ENCODE results near the gene CXCL14. TPM values are rescaled to one million over a fixed set of nuclear protein-coding genes. Genes with fewer than 3 reads are reported as not detected.

Gene CXCL14
- total RNA-seq, 1 experiment from 2014 or later: not detected

GRCh38 chr5:135556620-135557019, 22.2 kb downstream of the CXCL14 start:
- no peak overlapping the region for H3K27ac ChIP-seq (ENCODE audit: low read length)
- H3K9ac ChIP-seq (ENCODE audit: low read length): no peak overlapping the region
- no peak for TF ChIP-seq EZH2phosphoT487 (IDR thresholded peaks at IDR 0.05; ENCODE audit: borderline replicate concordance, low read length)
- TF ChIP-seq EZH2 (IDR thresholded peaks at IDR 0.05; ENCODE audit: low read length, unreplicated experiment): no peak
- no peak for TF ChIP-seq CTCF (conservative IDR thresholded peaks at IDR 0.05; ENCODE audit: low read depth, low read length)
- DNase-seq (no peak), ATAC-seq (no peak)
- H3K4me3 ChIP-seq (ENCODE audit: low read length): no peak overlapping the region
- H4K20me1 ChIP-seq (ENCODE audit: low read length): no peaks in the 10 kb centered on the region
- H3K9me2 ChIP-seq (replicated peaks; ENCODE audit: low read length): no peaks in the 10 kb centered on the region
- no peaks in the 10 kb centered on the region for H3K36me3 ChIP-seq (ENCODE audit: low read depth, low read length)
- POLR2A ChIA-PET (ENCODE audit: unreplicated experiment): no interaction called here
- H3F3A ChIP-seq (ENCODE audit: low read length, unreplicated experiment): no peaks in the 10 kb centered on the region
- no TSS peak for BruUV-seq (replicated peaks)
- H3K79me2 ChIP-seq (ENCODE audit: low read length): no peaks in the 10 kb centered on the region
- peaks cover 9% of the 10 kb centered on the region for H3K27me3 ChIP-seq (ENCODE audit: low read length)
- intact Hi-C loops (cut with micrococcal nuclease): no loop called here
- H3K4me1 ChIP-seq (ENCODE audit: insufficient read depth, low read length): no peaks in the 10 kb centered on the region
- H3K9me3 ChIP-seq (ENCODE audit: low read length): no peaks in the 10 kb centered on the region
- CTCF ChIA-PET: interaction anchor here (0.8 kb wide), 1 partner anchor 10 kb away, joined by 3 read pairs; no protein-coding TSS in a partner anchor
- no peak overlapping the region for H3K4me2 ChIP-seq (ENCODE audit: low read length)
- no peak overlapping the region for H2AFZ ChIP-seq (ENCODE audit: low read length)

GRCh38 chr5:135555530-135555929, 23.3 kb downstream of the CXCL14 start:
- H3K9me2 ChIP-seq (replicated peaks; ENCODE audit: low read length): no peaks in the 10 kb centered on the region
- no peaks in the 10 kb centered on the region for H3K36me3 ChIP-seq (ENCODE audit: low read depth, low read length)
- H2AFZ ChIP-seq (ENCODE audit: low read length): no peak overlapping the region
- no peaks in the 10 kb centered on the region for H3F3A ChIP-seq (ENCODE audit: low read length, unreplicated experiment)
- CTCF ChIA-PET: no interaction called here
- no TSS peak for BruUV-seq (replicated peaks)
- H3K4me1 ChIP-seq (ENCODE audit: insufficient read depth, low read length): no peaks in the 10 kb centered on the region
- intact Hi-C loops (cut with micrococcal nuclease): no loop called here
- POLR2A ChIA-PET (ENCODE audit: unreplicated experiment): interaction anchor here (0.6 kb wide), 1 partner anchor 89 kb away, joined by 3 read pairs; no protein-coding TSS in a partner anchor
- no peaks in the 10 kb centered on the region for H3K79me2 ChIP-seq (ENCODE audit: low read length)
- H4K20me1 ChIP-seq (ENCODE audit: low read length): no peaks in the 10 kb centered on the region
- H3K27me3 ChIP-seq (ENCODE audit: low read length): peaks cover 9% of the 10 kb centered on the region
- ATAC-seq (no peak), DNase-seq (no peak)
- no peaks in the 10 kb centered on the region for H3K9me3 ChIP-seq (ENCODE audit: low read length)
- no peak for TF ChIP-seq EZH2 (IDR thresholded peaks at IDR 0.05; ENCODE audit: low read length, unreplicated experiment)
- no peak for TF ChIP-seq CTCF (conservative IDR thresholded peaks at IDR 0.05; ENCODE audit: low read depth, low read length)
- TF ChIP-seq EZH2phosphoT487 (IDR thresholded peaks at IDR 0.05; ENCODE audit: borderline replicate concordance, low read length): no peak
- H3K4me3 ChIP-seq (ENCODE audit: low read length): no peak overlapping the region
- no peak overlapping the region for H3K4me2 ChIP-seq (ENCODE audit: low read length)
- H3K9ac ChIP-seq (ENCODE audit: low read length): no peak overlapping the region
- no peak overlapping the region for H3K27ac ChIP-seq (ENCODE audit: low read length)

GRCh38 chr5:135553688-135554462, 24.9 kb downstream of the CXCL14 start:
- Histone ChIP-seq H3K4me1 (ENCODE audit: insufficient read depth, low read length) (no peaks in the 10 kb centered on the region), H3K27ac (ENCODE audit: low read length) (no peak overlapping the region), H4K20me1 (ENCODE audit: low read length) (no peaks in the 10 kb centered on the region), H2AFZ (ENCODE audit: low read length) (peak overlapping the region; percentile 47), H3K79me2 (ENCODE audit: low read length) (no peaks in the 10 kb centered on the region), H3K9me2 (replicated peaks; ENCODE audit: low read length) (no peaks in the 10 kb centered on the region), H3F3A (ENCODE audit: low read length, unreplicated experiment) (no peaks in the 10 kb centered on the region), H3K4me2 (ENCODE audit: low read length) (peak overlapping the region; percentile 37; the same call in 1 of the 2 replicates), H3K9me3 (ENCODE audit: low read length) (no peaks in the 10 kb centered on the region), H3K9ac (ENCODE audit: low read length) (no peak overlapping the region), H3K4me3 (ENCODE audit: low read length) (no peak overlapping the region), H3K27me3 (ENCODE audit: low read length) (peaks cover 9% of the 10 kb centered on the region), H3K36me3 (ENCODE audit: low read depth, low read length) (no peaks in the 10 kb centered on the region)
- intact Hi-C loops (cut with micrococcal nuclease): no loop called here
- DNase-seq (peak; percentile 63), ATAC-seq (no peak)
- TF ChIP-seq CTCF (conservative IDR thresholded peaks at IDR 0.05; ENCODE audit: low read depth, low read length) (peak; percentile 58), EZH2 (IDR thresholded peaks at IDR 0.05; ENCODE audit: low read length, unreplicated experiment) (no peak), EZH2phosphoT487 (IDR thresholded peaks at IDR 0.05; ENCODE audit: borderline replicate concordance, low read length) (no peak)
- CTCF ChIA-PET: interaction anchor here (1.2 to 1.5 kb wide), 3 partner anchors 12 to 88 kb away, joined by 3 to 9 read pairs (median 6); no protein-coding TSS in a partner anchor
- BruUV-seq (replicated peaks): no TSS peak
- POLR2A ChIA-PET (ENCODE audit: unreplicated experiment): no interaction called here

Measured in PC-3 (cell line).